Activated CD8-positive, alpha-beta T cell treated with anti-CD3 and anti-CD28 coated beads for 36 hours (primary cell): ENCODE results near the gene PRXL2A. TPM values are rescaled to one million over a fixed set of nuclear protein-coding genes. Genes with fewer than 3 reads are reported as not detected.
A peak's percentile ranks its signal among the peaks of the same experiment; 100 is the strongest.
"Not testable (repeated sequence)": the region's sequence is repeated elsewhere in the genome, so short reads cannot be mapped to it uniquely, and the experiment has no call there.

Experiments used
- ATAC-seq: fragments of 200-7000 bp; cut with Tn5 transposase; one replicate; pipeline ENCODE4 v1.10.0; 2021; ENCODE audit warnings: mild to moderate bottlenecking, moderate library complexity
- CTCF ChIA-PET: fragments of 350-600 bp; sonication (Branson Sonifier 250); formaldehyde crosslinking; loops from one replicate; lab custom pipeline; 2021; ENCODE audit warnings: antibody characterized with exemption; lab: Charles Lee
- POLR2A ChIA-PET: fragments of 350-600 bp; sonication (Branson Sonifier 250); formaldehyde crosslinking; loops from one replicate; lab custom pipeline; 2021; ENCODE audit warnings: antibody characterized with exemption; lab: Charles Lee
- DNase-seq: peaks from one replicate; pipeline ENCODE4 v3.0.0-alpha.2; 2020
- H3K27ac Mint-ChIP-seq: one replicate; pipeline ENCODE4 v1.8.0; 2021; ENCODE audit warnings: mild to moderate bottlenecking, mixed read lengths
- H3K27me3 Mint-ChIP-seq: one replicate; pipeline ENCODE4 v1.8.0; 2021; ENCODE audit warnings: mixed read lengths
- H3K36me3 Mint-ChIP-seq: one replicate; pipeline ENCODE4 v1.8.0; 2021; ENCODE audit warnings: low read depth, mixed read lengths
- H3K4me1 Mint-ChIP-seq: one replicate; pipeline ENCODE4 v1.8.0; 2021; ENCODE audit warnings: low read depth, mixed read lengths
- H3K4me3 Mint-ChIP-seq: one replicate; pipeline ENCODE4 v1.8.0; 2021; ENCODE audit warnings: mild to moderate bottlenecking, moderate library complexity, mixed read lengths
- H3K9me3 Mint-ChIP-seq: one replicate; pipeline ENCODE4 v1.8.0; 2021; ENCODE audit warnings: mixed read lengths
- CTCF ChIP-seq: fragments of 200-600 bp; IDR thresholded peaks from one replicate; pipeline ENCODE4 v1.8.0; 2022; ENCODE audit warnings: antibody characterized with exemption, mild to moderate bottlenecking
- intact Hi-C: fragments of 100-400 bp; cut with micrococcal nuclease; formaldehyde crosslinking; loops from one replicate; pipeline ENCODE4 v1.10.0; 2022
- total RNA-seq, 2 experiments: library from RNA; stranded (reverse); gene quantifications; one replicate each; pipeline ENCODE4 v1.2.3, GENCODE V29; 2021

Gene PRXL2A
- total RNA-seq: 10 to 100 TPM; 21.0 to 22.7 TPM

- DNase-seq: peak; percentile 92
- H3K4me3 Mint-ChIP-seq: peak within 1 kb of the TSS; percentile 76
- ChIA-PET CTCF (interaction anchor here (0.7 to 5.7 kb wide), 9 partner anchors 29 to 103 kb away, joined by 3 to 39 read pairs (median 4); no protein-coding TSS in a partner anchor), POLR2A (interaction anchor here (0.6 to 1.8 kb wide), 5 partner anchors 36 to 118 kb away, joined by 3 to 6 read pairs (median 4); no protein-coding TSS in a partner anchor)
- intact Hi-C loops: no loop called here
- no peaks in the 10 kb centered on the region for H3K36me3 Mint-ChIP-seq
- ATAC-seq: peak; percentile 92
- peaks cover 34% of the 10 kb centered on the region for H3K4me1 Mint-ChIP-seq
- peaks cover 3% of the 10 kb centered on the region for H3K27me3 Mint-ChIP-seq
- peak within 1 kb of the TSS; percentile 81 for H3K27ac Mint-ChIP-seq
- TF ChIP-seq CTCF: no peak
- no peaks in the 10 kb centered on the region for H3K9me3 Mint-ChIP-seq
Measured at GRCh38 chr10:80408242-80409101, at the start of gene PRXL2A. TSS of gene PRXL2A (plus strand) at chr10:80408551. CDS start at chr10:80420468, 11,917 bp downstream.

- POLR2A ChIA-PET, H3K9me3 Mint-ChIP-seq, H3K27ac Mint-ChIP-seq, H3K36me3 Mint-ChIP-seq, intact Hi-C loops, H3K4me3 Mint-ChIP-seq, H3K4me1 Mint-ChIP-seq, ATAC-seq: not testable (repeated sequence)
- H3K27me3 Mint-ChIP-seq: peaks cover 22% of the 10 kb centered on the region
- DNase-seq: peak; percentile 11
- CTCF ChIA-PET: interaction anchor here (1.6 kb wide), 1 partner anchor 19 kb away, joined by 8 read pairs; no protein-coding TSS in a partner anchor
Measured at GRCh38 chr10:80358925-80359324, 49.4 kb upstream of the PRXL2A start.

GRCh38 chr10:80359644-80360043 lies 48.7 kb upstream of the PRXL2A start:
- H3K4me3 Mint-ChIP-seq: no peak overlapping the region
- POLR2A ChIA-PET: no interaction called here
- H3K36me3 Mint-ChIP-seq: no peaks in the 10 kb centered on the region
- intact Hi-C loops: no loop called here
- no peak overlapping the region for H3K27ac Mint-ChIP-seq
- TF ChIP-seq CTCF: no peak
- H3K27me3 Mint-ChIP-seq: peaks cover 19% of the 10 kb centered on the region
- no peak for ATAC-seq
- peaks cover 5% of the 10 kb centered on the region for H3K4me1 Mint-ChIP-seq
- H3K9me3 Mint-ChIP-seq: peaks cover 1% of the 10 kb centered on the region
- DNase-seq: no peak
- CTCF ChIA-PET: interaction anchor here (1.6 kb wide), 1 partner anchor 18 kb away, joined by 8 read pairs; no protein-coding TSS in a partner anchor

GRCh38 chr10:80365510-80365909 lies 42.8 kb upstream of the PRXL2A start:
- ChIA-PET CTCF (interaction anchor here (2.6 kb wide), 1 partner anchor 13 kb away, joined by 16 read pairs; no protein-coding TSS in a partner anchor), POLR2A (no interaction called here)
- intact Hi-C loops: no loop called here
- no peak for ATAC-seq
- Mint-ChIP-seq H3K4me3 (no peak overlapping the region), H3K36me3 (peaks cover 3% of the 10 kb centered on the region), H3K27ac (no peak overlapping the region), H3K4me1 (no peaks in the 10 kb centered on the region), H3K9me3 (peaks cover 10% of the 10 kb centered on the region), H3K27me3 (peaks cover 5% of the 10 kb centered on the region)
- TF ChIP-seq CTCF: no peak
- no peak for DNase-seq

- Mint-ChIP-seq H3K36me3 (peaks cover 3% of the 10 kb centered on the region), H3K27me3 (peaks cover 5% of the 10 kb centered on the region), H3K4me3 (no peak overlapping the region), H3K9me3 (peaks cover 10% of the 10 kb centered on the region), H3K4me1 (no peaks in the 10 kb centered on the region), H3K27ac (no peak overlapping the region)
- intact Hi-C loops: no loop called here
- DNase-seq (no peak), ATAC-seq (no peak)
- CTCF ChIA-PET: no interaction called here
- TF ChIP-seq CTCF: no peak
- POLR2A ChIA-PET: no interaction called here
Measured at GRCh38 chr10:80371467-80371866, 36.9 kb upstream of the PRXL2A start.
